Measurements from ENCODE around the gene CACNB1.

GRCh38 chr17:39221572-39221971 is 24.1 kb upstream of the CACNB1 start:
- no peak for TF ChIP-seq EP300 (IDR thresholded peaks at IDR 0.05)
- no peak for TF ChIP-seq POLR2A (IDR thresholded peaks at IDR 0.05)
- no peak for TF ChIP-seq CTCF (IDR thresholded peaks at IDR 0.05)

Data from tibial nerve (tissue), 4 donors.